SIG-M5 treated with dmso at 0.1 percent for 504 hours (cell line): ENCODE measurements around the gene NCOA5.

Source experiments
- DNase-seq: peaks from one replicate; lab custom pipeline; 2025; ENCODE audit not compliant: unreplicated experiment; lab: John Stamatoyannopoulos, UW

NCOA5 gene

DNA sequence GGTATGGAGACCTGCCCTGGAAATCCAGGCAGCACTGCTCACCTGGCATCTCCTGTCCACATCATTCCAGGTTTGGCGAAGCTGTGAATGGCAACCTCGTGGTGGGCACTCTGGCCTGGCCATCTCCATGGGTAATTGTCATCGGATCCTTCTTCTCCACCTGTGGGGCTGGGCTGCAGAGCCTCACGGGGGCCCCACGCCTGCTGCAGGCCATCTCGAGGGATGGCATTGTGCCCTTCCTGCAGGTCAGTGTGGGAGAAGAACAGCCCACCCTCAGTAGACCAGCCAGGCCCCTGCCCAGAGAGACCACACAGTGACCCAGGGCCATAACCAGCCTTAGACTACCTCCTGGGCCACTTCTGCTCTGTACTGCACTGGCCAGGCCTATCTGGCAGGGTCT is 44.9 kb downstream of the NCOA5 start:
- no peak for DNase-seq

DNA sequence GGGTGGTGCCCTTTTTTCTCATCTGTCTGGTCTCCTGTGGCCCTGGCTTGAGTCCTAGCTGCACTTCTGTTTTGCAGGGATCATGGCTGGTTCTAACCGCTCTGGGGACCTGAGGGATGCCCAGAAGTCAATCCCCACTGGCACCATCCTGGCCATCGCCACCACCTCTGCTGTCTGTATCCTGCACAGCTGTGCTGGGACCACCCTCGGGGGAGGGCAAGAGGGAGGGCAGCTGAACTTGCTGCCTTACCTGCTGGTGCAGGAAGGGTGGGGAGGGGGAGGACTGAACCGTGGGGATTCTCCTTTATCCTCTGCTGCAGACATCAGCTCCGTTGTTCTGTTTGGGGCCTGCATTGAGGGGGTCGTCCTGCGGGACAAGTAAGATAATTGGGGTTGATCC is 46.2 kb downstream of the NCOA5 start:
- DNase-seq: no peak

- DNase-seq: peak; percentile 23
Observed at GRCh38 chr20:46040902-46041535, 48.7 kb downstream of the NCOA5 start.

- no peak for DNase-seq
Observed at GRCh38 chr20:46037036-46037435, 52.7 kb downstream of the NCOA5 start.

DNA sequence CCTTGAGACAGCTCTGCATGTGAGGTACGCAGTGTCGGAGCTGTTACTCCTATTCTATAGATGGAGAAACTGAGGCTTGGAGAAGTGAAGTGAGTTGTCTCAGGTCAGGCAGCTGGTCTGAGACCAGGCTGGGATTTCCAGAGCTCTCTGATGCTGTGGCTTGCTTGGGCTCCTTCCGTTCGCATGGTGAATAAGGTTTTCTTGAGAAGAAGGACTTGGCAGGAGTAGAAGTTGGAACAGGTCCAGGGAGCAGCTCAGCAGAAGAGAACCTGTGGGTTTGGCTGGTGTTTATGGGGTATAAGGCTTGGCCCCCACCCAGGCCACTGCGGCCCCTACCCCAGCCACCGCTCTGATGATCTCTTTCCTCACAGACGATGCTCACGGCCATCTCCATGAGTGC is 53.4 kb downstream of the NCOA5 start:
- no peak for DNase-seq

GRCh38 chr20:46035713-46036112 is 54.0 kb downstream of the NCOA5 start:
- no peak for DNase-seq

DNA sequence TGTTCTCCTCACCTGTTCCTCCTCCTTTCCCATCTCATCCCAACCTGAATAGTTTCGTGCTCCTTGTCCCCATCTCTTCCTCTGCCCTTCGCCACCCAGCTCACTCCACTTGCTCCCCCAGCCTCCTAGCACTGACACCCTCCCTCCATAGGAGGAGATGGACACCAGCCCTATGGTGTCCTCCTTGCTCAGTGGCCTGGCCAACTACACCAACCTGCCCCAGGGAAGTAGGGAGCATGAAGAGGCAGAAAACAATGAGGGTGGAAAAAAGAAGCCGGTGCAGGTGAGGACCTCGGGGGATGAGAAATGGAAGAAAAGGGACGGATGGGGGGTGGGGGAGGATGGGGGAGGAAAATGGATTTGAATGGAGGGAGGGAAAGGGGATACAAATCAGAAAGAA is 54.5 kb downstream of the NCOA5 start:
- DNase-seq: no peak

DNA sequence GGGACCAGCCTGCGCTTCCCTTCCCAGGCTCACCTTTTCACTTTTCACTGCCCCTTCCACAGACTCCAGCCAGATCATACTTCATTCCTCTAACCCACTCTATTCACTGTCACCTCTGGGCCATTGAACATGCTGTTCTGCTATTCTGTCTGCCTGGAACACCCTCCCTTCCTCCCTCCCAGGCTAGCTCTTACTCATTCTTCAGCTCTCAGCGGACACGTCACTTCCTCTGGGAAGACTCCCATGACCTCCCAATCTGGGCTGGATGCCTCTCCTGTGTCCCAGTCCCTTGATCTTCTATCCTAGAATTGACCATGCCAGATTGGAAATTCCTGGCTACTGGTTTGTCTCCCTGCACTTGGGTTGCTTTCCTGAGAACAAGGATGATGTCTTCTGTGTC is 55.7 kb downstream of the NCOA5 start:
- no peak for DNase-seq

- no peak for DNase-seq
Observed at GRCh38 chr20:46031701-46032254, 58.0 kb downstream of the NCOA5 start.

GRCh38 chr20:46031014-46031569 is 58.7 kb downstream of the NCOA5 start:
- DNase-seq: no peak

DNA sequence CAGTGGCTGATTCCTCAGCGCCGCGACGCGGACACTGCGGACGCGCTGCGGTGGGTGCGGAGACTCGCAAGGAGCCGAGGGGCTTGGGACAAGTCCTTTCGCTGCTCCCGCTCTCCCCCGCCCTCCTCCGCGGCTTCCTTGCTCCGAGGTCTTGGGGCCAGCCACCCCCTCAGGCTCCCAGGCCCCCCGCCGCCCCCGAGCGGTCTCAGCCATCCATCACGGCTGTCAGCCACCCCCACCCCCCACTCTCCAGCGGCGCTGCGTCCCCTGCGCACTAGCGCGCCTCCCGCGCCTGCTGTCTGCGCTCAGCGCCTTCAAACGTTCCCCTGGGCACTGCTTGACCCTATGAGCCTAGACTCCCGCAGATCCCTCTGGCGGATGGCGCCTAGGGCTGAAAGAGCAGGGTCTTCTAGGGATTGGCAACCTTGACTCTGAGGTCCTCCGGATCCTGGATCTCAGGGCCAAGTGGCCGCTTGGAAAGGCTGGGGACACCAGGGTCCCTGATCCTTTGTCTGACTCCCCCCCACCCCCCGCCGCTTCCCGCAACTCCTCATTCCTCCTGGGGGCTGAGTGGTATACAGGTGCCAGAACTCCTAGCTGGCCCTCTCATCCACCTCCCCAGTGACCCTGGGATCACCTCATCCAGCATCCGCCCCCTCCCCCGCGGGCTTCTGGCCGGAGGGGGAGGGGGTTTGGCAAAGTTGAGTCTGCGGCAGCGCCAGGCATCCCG is 59.3 kb downstream of the NCOA5 start:
- DNase-seq: no peak

GRCh38 chr20:46028772-46029371 is 60.9 kb downstream of the NCOA5 start, which contains the start of gene SLC12A5:
Gene SLC12A5, plus strand, starts transcription at chr20:46029215. Its CDS starts 130 bp downstream, at chr20:46029345.
- no peak for DNase-seq

- no peak for DNase-seq
Observed at GRCh38 chr20:46028110-46028509, 61.7 kb downstream of the NCOA5 start.

GRCh38 chr20:46027245-46027853 is 62.4 kb downstream of the NCOA5 start:
- DNase-seq: peak; percentile 48

DNA sequence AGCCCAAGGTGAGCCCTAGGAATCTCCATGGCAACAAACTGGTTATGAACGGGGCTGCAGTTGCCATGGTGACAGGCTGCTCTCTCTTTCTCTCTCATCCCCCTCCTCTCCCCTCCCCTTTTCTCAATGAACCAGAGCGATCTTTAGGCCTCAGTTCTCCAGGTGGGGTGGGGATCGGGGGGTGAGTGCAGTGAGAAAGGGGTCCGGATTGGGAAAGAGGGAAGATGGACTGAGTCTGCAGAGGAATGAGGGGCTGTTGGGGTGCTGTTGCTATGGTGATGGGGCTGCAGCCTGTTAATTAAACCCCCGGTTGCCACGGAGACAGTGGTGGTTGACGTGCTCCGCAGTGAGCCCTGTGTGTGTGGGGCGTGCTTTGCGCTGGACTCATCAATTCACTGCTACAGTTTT is 64.4 kb downstream of the NCOA5 start:
- no peak for DNase-seq

DNA sequence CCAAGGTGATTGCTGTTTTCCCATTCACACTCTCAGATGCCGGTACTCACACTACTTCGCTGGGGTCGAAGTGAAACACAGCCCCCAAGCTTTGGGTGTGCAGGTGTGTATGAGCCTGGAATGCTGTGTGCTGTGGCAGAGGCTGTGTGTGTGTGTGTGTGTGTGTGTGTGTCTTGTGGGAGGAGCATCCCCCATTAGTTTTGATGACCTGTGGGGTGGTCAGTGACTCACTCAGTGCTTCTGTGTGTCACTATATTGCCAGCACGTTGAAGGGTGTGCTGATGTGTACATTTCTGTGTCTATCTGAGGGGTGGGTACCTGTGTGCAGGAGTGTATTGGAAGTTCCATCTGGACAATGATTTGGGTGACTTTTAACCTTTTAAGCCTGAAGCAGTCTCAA is 65.8 kb downstream of the NCOA5 start:
- DNase-seq: no peak

- DNase-seq: no peak
Observed at GRCh38 chr20:46023148-46023484, 66.6 kb downstream of the NCOA5 start.

DNA sequence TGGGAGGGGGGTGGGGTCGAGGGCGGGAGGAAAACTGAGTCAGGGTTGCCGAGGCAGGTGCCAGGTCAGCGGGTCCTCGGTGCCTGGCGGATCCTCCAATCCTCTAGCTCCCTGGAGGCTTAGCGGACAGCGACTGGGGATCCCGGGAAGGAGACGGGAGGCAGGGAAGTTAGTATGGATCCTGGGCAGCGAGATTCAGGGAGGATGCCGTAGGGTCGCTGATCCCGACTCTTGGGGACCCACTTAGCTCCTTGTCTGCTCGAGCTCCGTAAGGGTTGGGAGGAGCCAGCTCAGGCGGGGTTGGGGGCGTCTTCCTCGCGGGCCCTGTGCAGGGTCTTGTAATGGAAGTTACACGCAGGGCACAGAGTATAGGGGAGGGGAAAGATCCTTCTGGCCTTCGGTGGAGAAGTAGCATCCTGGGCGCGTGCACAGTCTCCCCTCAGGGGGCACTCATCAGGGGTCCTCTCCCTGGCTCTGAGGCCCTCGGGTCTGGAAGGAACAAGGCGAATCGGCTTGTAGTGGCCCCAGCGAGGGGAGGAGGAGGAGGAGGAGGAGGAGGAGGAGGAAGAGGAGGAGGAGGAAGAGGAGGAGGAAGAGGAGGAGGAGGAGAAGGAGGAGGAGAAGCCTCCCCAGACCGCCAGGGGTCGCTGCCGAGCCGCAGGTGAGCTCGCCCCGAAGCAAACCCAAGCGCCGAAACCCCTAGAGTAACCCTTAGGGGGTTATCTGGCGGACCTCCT is 67.2 kb downstream of the NCOA5 start:
- DNase-seq: peak; percentile 30

DNA sequence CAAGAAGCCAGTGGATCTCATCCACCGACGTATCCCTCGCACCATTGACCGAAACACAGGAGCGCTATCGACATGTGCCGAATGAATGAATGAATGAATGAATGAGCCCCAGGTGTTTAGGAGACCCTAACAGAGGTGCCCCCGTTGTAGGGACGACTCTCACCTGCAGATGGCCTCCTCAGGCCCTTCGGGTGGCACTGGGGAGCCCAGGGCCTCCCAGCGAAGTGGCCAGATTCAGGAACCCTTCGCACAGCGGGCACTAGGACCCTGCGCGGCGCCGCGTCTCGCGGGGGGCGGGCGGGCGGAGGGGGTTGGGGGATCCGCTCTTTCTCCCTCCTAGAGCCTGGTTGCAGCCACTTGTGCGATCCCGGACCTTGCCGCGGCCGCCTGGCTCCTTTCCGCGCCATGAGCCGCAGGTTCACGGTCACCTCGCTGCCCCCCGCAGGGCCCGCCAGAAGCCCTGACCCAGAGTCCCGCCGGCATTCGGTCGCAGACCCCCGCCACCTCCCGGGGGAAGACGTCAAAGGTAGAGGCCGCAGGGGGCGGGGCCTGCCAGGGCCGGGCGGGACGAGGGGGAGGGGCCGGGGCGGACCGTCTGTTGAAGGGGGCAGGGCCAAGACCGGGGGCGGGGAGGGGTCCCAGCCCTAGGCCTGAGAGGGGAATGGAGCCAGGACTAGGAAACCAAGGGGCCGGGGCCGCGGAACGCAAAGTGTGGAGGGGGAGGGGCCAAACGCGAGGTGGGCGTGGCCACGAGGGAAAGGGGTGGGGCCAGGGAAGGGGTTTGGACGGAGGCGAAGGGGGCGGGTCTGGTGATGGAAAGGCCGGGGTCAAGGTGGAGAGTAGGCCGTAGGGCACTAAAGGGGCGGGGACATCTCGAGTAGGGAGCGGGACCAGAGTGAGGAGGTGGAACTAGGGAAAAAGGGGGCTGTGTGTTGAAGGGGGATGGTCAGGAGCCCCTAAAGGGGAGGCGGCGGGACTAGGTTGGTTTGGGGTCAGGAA is 68.1 kb downstream of the NCOA5 start:
- peak; percentile 57 for DNase-seq

GRCh38 chr20:46020555-46020954 is 69.2 kb downstream of the NCOA5 start:
- no peak for DNase-seq
